ENCODE data around the gene PRKX.
"Not testable (repeated sequence)": the region's sequence is repeated elsewhere in the genome, so short reads cannot be mapped to it uniquely, and the experiment has no call there.

The PRKX gene

DNA sequence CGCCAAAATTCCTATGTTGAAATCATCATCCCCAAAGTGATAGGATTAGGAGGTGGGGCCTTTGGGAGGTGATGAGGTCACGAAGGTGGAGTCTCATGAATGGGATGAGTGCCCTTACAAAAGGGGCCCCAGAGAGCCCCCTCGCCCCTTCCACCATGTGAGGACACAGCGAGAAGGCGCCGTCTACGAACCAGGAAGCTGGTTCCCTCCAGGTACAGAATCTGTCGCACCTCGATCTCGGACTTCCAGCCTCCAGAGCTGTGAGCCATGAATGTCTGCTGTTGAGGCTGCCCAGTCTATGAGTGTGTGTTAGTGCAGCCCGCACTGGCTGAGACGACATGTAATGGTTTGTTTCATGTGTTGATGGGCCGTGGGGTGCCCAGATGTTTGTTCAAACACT lies 60.3 kb downstream of the PRKX start (continued):
- TF ChIP-seq ZNF561 (tag by site-specific recombination; IDR thresholded peaks at IDR 0.05; ENCODE audit: borderline replicate concordance) = no peak
- TF ChIP-seq, protein P1, sequence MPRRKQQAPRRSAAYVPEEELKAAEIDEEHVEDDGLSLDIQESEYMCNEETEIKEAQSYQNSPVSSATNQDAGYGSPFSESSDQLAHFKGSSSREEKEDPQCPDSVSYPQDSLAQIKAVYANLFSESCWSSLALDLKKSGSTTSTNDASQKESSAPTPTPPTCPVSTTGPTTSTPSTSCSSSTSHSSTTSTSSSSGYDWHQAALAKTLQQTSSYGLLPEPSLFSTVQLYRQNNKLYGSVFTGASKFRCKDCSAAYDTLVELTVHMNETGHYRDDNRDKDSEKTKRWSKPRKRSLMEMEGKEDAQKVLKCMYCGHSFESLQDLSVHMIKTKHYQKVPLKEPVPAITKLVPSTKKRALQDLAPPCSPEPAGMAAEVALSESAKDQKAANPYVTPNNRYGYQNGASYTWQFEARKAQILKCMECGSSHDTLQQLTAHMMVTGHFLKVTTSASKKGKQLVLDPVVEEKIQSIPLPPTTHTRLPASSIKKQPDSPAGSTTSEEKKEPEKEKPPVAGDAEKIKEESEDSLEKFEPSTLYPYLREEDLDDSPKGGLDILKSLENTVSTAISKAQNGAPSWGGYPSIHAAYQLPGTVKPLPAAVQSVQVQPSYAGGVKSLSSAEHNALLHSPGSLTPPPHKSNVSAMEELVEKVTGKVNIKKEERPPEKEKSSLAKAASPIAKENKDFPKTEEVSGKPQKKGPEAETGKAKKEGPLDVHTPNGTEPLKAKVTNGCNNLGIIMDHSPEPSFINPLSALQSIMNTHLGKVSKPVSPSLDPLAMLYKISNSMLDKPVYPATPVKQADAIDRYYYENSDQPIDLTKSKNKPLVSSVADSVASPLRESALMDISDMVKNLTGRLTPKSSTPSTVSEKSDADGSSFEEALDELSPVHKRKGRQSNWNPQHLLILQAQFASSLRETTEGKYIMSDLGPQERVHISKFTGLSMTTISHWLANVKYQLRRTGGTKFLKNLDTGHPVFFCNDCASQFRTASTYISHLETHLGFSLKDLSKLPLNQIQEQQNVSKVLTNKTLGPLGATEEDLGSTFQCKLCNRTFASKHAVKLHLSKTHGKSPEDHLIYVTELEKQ (tag by site-specific recombination; IDR thresholded peaks at IDR 0.05; ENCODE audit: borderline replicate concordance) = no peak
- TF ChIP-seq, protein P2, sequence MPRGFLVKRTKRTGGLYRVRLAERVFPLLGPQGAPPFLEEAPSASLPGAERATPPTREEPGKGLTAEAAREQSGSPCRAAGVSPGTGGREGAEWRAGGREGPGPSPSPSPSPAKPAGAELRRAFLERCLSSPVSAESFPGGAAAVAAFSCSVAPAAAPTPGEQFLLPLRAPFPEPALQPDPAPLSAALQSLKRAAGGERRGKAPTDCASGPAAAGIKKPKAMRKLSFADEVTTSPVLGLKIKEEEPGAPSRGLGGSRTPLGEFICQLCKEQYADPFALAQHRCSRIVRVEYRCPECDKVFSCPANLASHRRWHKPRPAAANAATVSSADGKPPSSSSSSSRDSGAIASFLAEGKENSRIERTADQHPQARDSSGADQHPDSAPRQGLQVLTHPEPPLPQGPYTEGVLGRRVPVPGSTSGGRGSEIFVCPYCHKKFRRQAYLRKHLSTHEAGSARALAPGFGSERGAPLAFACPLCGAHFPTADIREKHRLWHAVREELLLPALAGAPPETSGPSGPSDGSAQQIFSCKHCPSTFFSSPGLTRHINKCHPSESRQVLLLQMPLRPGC (tag by site-specific recombination; IDR thresholded peaks at IDR 0.05) = no peak
- no peak for TF ChIP-seq ZNF133 (tag by site-specific recombination; IDR thresholded peaks at IDR 0.05)
- TF ChIP-seq ZNF791 (tag by site-specific recombination; IDR thresholded peaks at IDR 0.05) = no peak
- TF ChIP-seq ZNF76 (tag by site-specific recombination; IDR thresholded peaks at IDR 0.05; ENCODE audit: borderline replicate concordance, low read depth) = no peak
- no peak for TF ChIP-seq ZNF830 (tag by site-specific recombination; IDR thresholded peaks at IDR 0.05; ENCODE audit: low read depth)

DNA sequence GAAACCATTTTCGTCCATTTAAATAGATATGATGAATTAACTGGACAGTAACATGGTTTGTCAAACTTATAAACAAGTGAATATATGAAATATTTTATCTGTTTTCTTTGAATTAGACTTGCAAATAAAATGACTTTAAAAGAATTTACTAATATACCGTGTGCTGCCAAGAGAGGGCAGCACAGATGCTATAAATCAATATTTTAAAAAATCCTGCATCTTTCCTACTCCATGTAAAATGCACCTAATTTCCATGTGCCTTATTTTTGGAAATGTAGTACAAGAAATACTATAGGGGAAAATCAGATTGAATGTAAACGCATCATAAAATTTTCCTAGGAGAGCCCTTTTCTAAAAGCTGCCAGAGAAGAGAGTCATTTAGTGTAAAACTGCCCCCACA lies 62.2 kb downstream of the PRKX start:
- Histone ChIP-seq H3K4me1 (ENCODE audit: control insufficient read depth, insufficient read depth, low read length) (no peaks in the 10 kb centered on the region), H3K27ac (ENCODE audit: extremely low read depth, low read depth, low read length) (no peak overlapping the region), H3K36me3 (ENCODE audit: control insufficient read depth in 2 of 2, insufficient read depth in 1 of 2, low read length in 2 of 2) (peaks cover 0 to 40% of the 10 kb centered on the region in 2 experiments; a peak in 1 of 3 replicates), H3K9me3 (ENCODE audit: control insufficient read depth, insufficient read depth, low read depth, low read length) (no peaks in the 10 kb centered on the region), H3K4me3 (ENCODE audit: low read depth, low read length) (no peak overlapping the region)
- TF ChIP-seq ZNF341 (tag by site-specific recombination; IDR thresholded peaks at IDR 0.05; ENCODE audit: low read depth) (no peak), BCL11A (tag by site-specific recombination; IDR thresholded peaks at IDR 0.05; ENCODE audit: low read depth) (no peak), ZNF548 (tag by site-specific recombination; IDR thresholded peaks at IDR 0.05) (no peak), KLF9 (tag by site-specific recombination; IDR thresholded peaks at IDR 0.05; ENCODE audit: low read depth) (no peak), YY1 (tag by site-specific recombination; IDR thresholded peaks at IDR 0.05) (no peak), ZNF596 (tag by site-specific recombination; IDR thresholded peaks at IDR 0.05) (no peak)
- TF ChIP-seq, protein P3, sequence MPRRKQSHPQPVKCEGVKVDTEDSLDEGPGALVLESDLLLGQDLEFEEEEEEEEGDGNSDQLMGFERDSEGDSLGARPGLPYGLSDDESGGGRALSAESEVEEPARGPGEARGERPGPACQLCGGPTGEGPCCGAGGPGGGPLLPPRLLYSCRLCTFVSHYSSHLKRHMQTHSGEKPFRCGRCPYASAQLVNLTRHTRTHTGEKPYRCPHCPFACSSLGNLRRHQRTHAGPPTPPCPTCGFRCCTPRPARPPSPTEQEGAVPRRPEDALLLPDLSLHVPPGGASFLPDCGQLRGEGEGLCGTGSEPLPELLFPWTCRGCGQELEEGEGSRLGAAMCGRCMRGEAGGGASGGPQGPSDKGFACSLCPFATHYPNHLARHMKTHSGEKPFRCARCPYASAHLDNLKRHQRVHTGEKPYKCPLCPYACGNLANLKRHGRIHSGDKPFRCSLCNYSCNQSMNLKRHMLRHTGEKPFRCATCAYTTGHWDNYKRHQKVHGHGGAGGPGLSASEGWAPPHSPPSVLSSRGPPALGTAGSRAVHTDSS (tag by site-specific recombination; IDR thresholded peaks at IDR 0.05) = no peak
- POLR2A ChIA-PET = no interaction called here
- CTCF ChIA-PET = interaction anchor here (0.6 to 1.0 kb wide), 2 partner anchors 9 to 1048 kb away, joined by 4 to 5 read pairs; no protein-coding TSS in a partner anchor

DNA sequence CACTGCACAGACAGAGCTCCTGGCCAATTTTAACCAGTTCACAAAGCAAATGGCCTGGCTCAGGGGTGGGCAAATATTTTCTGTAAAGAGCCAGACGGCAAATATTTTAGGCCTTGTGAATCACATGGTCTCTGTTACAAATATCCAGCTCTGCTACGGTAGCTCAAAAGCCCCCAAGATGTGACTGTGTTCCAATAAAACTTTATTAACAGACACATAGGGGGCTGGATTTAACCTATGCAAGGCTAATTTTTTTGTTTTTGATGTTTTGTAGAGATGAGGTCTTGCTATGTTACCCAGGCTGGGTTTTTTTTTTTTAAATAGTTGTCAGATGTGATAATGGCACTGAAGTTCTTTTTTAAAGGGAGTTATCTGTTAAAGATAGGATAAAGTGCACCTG lies 65.4 kb downstream of the PRKX start:
- TF ChIP-seq ZNF777 (tag by site-specific recombination; IDR thresholded peaks at IDR 0.05; ENCODE audit: borderline replicate concordance) = no peak
- no peak for TF ChIP-seq ZBTB8A (tag by site-specific recombination; IDR thresholded peaks at IDR 0.05)
- TF ChIP-seq ZNF501 (tag by site-specific recombination; IDR thresholded peaks at IDR 0.05) = no peak
- no peak for TF ChIP-seq SP3 (tag by site-specific recombination; IDR thresholded peaks at IDR 0.05)
- Histone ChIP-seq H3K36me3 (ENCODE audit: control insufficient read depth in 2 of 2, insufficient read depth in 1 of 2, low read length in 2 of 2) (peaks cover 0 to 41% of the 10 kb centered on the region in 2 experiments; a peak in 1 of 3 replicates), H3K4me3 (ENCODE audit: low read depth, low read length) (no peak overlapping the region), H3K9me3 (ENCODE audit: control insufficient read depth, insufficient read depth, low read depth, low read length) (no peaks in the 10 kb centered on the region), H3K4me1 (ENCODE audit: control insufficient read depth, insufficient read depth, low read length) (no peaks in the 10 kb centered on the region), H3K27ac (ENCODE audit: extremely low read depth, low read depth, low read length) (no peak overlapping the region)
- ChIA-PET CTCF (no interaction called here), POLR2A (no interaction called here)

DNA sequence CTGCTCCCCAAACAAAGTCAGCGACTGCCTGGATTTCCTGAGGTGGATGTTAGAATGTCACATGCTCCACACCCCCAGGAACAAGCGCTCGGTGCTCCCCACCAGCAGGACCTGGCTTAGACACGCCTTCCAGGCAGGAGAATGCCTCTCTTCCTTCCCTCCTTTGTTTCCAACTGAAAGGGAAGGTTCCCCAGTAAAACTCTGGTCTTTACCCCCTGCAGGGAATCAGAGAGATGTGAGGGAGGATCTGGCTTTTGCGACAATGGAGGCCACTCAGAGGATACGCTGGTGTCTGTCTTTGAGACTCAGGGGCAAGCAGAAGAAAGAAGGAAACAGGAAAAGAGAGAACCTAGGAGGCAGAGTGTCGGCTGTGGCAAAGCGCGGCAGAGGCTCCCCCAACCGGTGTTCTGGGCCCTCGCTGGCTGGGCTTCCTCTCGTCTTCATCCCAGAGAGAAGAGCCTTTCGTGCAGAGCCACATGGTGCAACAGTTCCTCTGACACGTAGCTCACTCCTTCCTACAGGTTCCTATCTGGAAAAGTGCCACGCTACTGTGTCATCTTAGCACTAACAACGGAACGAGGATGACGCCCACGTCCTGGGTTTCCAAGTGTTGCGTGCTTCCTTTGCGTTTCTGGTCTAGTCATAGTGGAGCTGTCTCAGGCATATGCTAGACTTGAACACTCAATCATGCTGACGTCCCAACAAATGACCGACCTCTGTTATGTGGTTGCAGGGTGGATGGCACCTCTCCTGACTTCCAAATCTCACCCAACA lies 73.4 kb downstream of the PRKX start:
- POLR2A ChIA-PET; H3K27ac ChIP-seq (ENCODE audit: extremely low read depth, low read depth, low read length); H3K9me3 ChIP-seq (ENCODE audit: control insufficient read depth, insufficient read depth, low read depth, low read length); H3K4me1 ChIP-seq (ENCODE audit: control insufficient read depth, insufficient read depth, low read length); H3K4me3 ChIP-seq (ENCODE audit: low read depth, low read length); CTCF ChIA-PET: not testable (repeated sequence)
- peaks cover 0 to 18% of the 10 kb centered on the region in 2 experiments; a peak in 1 of 3 replicates for H3K36me3 ChIP-seq (ENCODE audit: control insufficient read depth in 2 of 2, insufficient read depth in 1 of 2, low read length in 2 of 2)
